G401.6 (cell line): ENCODE results near the gene PCSK5.

Experiments used
- FAIRE-seq: peaks from 2 replicates; lab custom pipeline; 2012; peaks lifted over from hg19 to GRCh38; lab: Jason Lieb, UNC

Gene PCSK5

GRCh38 chr9:76192013-76192412, 301.5 kb downstream of the PCSK5 start:
- no peak for FAIRE-seq

GRCh38 chr9:76194896-76195295, 304.4 kb downstream of the PCSK5 start:
- no peak for FAIRE-seq

DNA sequence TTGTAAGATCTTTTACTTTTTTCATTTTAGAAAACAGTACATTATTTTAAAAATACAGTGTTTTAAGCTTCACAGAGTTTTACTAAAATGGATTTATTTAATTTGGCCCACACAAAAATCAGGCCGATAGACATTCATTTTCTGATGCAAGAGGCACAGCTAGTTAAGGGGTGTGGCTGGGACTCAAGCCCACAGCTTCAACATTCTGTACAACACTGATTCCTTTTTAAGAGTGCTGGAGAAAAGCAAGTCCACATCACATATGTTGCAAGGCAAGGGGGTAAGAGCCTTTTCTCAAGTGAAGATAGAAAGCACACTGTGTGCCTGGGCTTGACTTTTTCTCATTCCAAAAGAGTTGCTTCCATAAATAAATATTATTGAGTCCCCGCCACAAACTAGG, 307.9 kb downstream of the PCSK5 start:
- FAIRE-seq: no peak

- FAIRE-seq: no peak
Observed at GRCh38 chr9:76200315-76200714, 309.8 kb downstream of the PCSK5 start.

DNA sequence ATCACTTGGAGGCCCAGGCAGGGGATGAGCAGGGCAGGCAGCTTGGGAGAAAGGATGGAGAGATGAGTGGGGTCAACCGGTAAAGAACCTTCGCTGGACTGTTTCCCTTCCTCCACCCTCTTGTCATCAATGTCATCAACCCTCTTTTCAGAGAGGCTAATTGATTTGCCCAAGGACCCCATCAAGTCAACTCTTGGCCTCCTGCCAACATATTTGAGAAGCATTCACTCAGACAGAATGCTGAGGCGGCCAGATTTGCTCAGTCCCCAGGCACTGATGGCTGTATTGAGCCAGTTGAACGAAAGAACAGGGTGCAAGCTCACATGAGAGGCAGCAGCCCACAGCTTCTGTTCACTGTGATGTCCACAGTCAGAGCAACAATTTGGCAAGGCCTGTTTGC, 310.3 kb downstream of the PCSK5 start:
- FAIRE-seq: no peak

DNA sequence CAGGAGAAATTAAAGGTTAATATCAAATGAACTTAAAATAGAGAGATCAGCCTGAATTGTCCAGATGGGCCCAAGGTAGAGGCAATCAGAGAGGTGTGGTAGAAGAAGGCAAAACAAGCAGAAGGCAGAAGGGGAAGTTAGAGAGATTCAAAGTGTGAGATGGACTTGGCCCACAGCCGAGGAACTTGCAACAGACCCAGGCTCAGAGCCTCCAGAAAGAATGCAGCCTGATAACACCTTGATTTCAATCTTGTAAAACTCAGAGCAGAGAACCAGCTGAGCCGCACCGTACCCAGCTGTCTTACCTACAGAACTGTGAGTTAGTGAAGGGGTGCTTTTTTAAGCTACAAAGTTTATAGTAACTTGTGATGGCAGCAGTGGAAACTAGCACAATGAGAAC, 312.9 kb downstream of the PCSK5 start:
- no peak for FAIRE-seq

DNA sequence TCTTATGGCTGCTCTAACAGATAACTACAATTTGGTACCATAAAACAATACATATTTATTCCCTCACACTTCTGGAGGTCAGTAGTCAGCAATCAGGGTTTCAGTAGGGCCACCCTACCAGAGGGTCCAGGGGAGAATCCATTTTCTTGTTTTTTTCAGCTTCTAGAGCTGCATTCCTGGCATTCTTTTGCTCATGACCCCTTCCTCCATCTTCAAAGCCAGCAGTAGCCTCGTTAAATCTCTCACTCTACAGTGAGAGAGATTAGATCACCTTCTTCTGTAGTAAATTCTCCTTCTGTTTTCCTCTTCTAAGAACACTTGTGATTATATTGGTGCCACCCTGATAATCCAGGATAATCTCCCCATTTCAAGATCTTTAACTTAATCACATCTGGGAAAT, 316.3 kb downstream of the PCSK5 start:
- no peak for FAIRE-seq

GRCh38 chr9:76213751-76214150, 323.3 kb downstream of the PCSK5 start:
- FAIRE-seq: no peak

DNA sequence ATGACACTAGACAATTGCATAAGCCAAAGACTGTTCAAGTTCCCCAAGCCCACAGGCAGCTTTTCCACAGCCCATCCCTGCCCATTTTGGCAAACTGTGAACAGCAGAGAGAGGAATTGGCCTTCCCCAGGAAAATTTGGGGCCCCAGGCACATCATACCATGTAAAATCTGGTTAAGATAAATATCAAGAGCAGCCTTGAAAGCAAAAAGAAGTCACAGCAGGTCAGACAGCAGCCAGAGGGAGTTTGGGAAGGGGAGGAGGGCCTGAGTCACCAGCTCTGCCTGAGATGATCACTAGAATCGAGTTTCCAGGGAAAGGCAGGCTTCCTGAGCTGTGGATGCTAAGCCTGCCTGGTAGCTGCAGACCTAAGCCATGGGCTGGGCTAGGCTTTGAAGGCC, 324.6 kb downstream of the PCSK5 start:
- FAIRE-seq: no peak

DNA sequence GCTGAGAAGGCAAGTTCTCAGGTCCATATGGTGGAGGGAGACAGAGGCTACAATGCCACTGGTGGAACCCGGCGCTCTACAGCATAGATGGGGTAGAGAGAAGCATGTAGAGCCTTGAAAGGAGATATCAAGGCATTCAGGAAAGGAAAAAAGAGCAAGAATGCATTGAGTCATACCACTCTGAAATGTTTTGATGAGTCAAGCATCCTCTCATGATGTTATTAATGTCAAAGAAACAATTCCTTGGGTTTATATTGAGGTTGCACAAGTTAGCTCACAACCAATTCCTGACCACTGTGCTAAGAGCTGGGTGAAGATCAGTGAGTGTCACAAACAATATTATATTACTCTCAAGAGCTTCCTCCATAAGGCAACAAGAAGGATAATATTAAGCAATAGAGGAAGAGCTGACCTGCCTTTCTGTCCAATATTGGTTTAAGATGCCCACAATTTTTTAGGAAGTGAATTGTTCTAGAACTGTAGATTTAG, 325.7 kb downstream of the PCSK5 start:
- no peak for FAIRE-seq

GRCh38 chr9:76218117-76218885, 327.8 kb downstream of the PCSK5 start:
- no peak for FAIRE-seq

DNA sequence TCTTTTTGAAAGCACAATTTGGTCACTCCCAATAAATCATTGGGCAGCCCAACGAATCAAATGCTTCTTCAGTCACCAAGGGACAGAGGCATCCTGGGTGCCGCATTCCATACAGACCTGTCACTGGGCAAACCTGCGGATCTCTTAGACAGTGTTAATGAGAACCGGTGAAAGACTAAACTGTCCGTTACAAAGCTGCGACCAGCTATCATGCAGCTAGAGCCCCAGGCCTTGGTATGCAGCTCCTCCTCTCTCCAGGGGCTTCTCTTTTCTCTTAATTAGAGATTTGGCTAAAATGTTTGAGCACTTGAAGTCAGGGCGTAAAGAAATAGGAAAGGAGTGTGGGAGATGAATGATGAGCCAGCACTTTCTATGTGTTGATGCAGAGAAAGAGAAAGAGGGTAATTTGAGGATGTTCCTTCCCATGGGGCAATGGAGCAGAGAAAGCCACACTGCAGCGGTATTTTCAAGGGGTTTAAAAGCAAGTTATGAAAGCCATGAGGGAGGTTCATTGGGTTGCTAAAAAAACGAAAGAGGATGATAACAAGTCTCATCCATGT, 328.5 kb downstream of the PCSK5 start:
- no peak for FAIRE-seq

DNA sequence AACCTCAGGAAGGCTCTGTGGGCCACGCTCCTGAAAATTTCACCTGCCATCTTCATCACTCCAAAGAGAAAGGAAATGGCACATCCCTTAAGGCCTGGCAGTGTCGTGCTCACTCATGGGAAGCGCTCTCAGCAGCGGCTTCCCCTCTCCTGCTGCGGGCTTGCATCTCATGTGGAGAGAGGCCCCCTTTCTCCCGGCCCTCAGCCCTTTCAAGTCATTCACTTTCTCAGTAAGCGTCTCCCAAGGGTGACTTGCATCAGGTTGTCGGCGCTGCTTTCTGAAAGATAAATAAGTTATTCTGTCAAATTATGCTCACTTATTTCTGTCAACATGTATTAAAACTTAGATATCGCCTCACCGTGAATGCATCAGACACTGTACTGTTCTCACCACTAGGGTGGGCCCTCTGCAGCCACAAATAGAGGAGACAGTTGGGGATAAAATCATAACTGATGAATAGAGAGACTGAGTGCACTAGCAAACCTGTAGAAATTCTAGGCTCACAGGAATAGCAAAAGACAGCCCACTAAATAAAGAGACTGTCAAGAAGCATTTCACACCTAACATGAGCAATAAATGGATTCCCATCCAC, 329.2 kb downstream of the PCSK5 start:
- no peak for FAIRE-seq

DNA sequence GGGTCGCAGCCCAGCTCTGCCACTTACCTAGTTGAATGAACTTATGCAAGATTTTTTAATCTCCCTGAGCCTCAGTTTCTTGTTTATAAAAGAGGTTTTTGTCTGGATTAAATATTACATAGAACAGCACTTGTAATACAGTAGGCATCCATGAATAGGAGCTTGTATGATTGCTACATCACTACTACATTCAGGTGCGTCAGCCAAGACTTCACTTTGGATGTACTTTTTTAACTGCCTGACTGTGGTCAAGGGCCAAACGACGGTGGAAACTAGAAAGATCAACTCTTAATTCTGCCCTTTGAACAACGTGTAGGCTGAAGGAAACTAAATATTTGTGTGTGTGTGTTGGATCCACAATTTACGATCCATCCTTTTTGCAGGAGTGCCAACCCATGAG, 330.9 kb downstream of the PCSK5 start:
- FAIRE-seq: no peak

- FAIRE-seq: no peak
Observed at GRCh38 chr9:76223749-76224340, 333.4 kb downstream of the PCSK5 start.

DNA sequence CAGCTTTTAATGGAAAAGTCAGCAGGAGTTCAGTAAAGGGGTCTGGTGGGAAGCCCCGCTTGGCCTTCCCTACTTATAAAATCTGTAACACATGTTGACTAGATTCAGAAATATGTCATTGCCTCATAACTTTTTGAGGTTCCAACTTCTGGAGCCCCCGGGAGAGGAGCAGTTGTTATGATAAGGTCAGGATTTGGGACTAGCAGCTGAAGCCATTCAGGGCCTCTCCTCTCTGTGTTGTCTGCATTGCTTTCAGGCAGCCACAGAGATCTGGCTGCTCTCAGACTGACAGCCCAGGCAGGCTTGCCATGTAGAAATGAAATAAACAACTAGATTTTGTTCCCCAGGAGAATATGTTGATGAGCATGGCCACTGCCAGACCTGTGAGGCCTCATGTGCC, 336.7 kb downstream of the PCSK5 start:
- FAIRE-seq: no peak

- FAIRE-seq: no peak
Observed at GRCh38 chr9:76231001-76231400, 340.5 kb downstream of the PCSK5 start.

DNA sequence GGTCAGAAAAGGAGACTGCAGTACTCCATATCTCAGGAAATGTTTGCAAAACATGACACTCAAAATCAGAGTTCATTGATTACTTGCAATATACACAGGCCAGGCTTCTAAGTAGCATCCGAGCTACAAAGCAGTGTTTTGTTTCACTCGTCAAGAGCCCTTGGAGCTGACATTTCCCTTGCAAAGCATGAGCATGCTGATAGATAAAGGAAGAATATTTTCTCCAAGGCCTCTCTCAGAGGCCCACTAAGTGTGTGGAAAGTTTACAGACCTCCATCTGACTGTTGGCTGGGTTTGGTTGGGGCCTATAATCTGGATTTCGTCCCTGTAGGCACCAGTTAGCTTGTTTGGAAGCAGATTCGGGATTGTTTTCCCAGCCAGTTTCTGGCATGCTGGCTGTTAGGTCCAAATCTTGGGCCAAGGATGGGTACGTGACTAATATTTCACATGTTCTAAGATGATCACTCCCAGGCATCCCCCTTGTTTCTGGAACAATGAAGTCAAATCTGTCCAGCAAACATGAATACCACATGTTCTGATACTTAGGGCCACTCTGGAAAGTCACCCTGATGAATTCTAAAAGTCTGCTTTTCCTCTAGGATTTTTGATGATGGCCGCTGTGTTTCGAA, 342.5 kb downstream of the PCSK5 start:
- FAIRE-seq: no peak

DNA sequence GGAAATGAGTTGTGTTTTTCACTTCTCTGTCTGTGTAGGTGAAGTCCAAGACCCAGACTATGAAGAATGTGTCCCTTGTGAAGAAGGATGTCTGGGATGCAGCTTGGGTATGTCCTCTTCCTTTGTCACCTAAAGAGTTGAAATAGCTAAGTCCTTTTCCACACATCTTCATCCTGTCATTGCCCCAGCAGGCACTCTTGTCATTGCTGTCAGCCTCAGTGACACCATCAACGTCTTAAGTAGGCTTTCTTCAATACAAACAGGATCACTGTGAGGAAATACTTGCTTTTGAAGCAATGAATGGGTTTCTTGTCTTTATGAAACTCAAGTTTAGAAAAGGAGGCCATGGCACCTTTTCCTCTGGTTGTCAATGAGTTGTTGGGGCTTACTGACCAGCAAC, 350.1 kb downstream of the PCSK5 start:
- no peak for FAIRE-seq

GRCh38 chr9:76245518-76245917, 355.0 kb downstream of the PCSK5 start:
- no peak for FAIRE-seq

DNA sequence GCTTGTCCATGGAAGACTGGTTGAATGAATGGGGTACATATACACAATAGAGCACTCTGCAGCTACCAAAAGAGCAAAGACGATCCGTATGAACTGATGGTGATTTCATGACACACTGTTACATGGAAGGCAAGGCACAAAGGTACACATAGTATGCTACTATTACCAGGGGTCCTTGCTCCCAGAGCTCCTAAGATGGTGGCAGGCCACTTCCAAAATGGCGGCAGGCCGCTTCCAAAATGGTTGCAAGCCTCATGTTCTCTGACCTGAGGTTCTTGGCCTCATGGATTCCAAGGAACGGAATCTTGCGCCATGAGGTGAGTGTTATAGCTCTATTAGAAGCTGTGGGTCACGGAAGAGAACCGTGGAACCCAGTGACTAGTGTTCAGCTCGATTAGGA, 356.2 kb downstream of the PCSK5 start:
- no peak for FAIRE-seq

GRCh38 chr9:76247426-76247825, 357.0 kb downstream of the PCSK5 start:
- no peak for FAIRE-seq

DNA sequence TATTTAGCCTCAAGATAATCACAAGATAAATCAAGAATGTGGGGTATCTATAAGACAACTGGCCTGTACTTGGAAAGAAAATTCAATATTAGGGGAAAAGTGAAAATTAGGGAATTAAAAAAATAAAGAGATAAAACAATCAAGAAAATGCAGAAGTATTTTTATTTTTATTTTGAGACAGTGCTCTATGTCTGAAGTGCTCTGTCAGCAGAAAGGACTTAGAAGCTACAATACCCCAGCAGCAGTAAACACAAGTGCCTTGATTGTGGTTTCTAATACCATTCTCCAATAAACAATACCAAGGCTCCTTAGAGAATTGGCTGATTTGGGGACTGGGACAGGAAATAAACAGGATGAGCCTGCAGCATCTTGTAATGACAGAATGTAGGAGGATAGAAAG, 358.8 kb downstream of the PCSK5 start:
- FAIRE-seq: no peak
